ENCODE measurements around the gene CH25H.

CH25H gene

GRCh38 chr10:89156161-89156835 is 50.8 kb downstream of the CH25H start:
- Histone ChIP-seq H3K4me3 (ENCODE audit: severe bottlenecking) (no peak overlapping the region), H3K27me3 (ENCODE audit: insufficient read depth, poor library complexity, severe bottlenecking) (no peaks in the 10 kb centered on the region), H3K9me3 (ENCODE audit: severe bottlenecking) (no peaks in the 10 kb centered on the region), H3K4me1 (ENCODE audit: insufficient read depth, poor library complexity, severe bottlenecking) (no peaks in the 10 kb centered on the region), H3K27ac (ENCODE audit: poor library complexity, severe bottlenecking) (no peak overlapping the region), H3K36me3 (ENCODE audit: low read depth) (no peaks in the 10 kb centered on the region)
- TF ChIP-seq CTCF (IDR thresholded peaks at IDR 0.05; ENCODE audit: poor library complexity, severe bottlenecking): no peak
- ATAC-seq (ENCODE audit: low read depth) (no peak), DNase-seq (ENCODE audit: low spot score) (no peak)

Measured in RWPE2 (cell line).